HepG2 (cell line): ENCODE results near the gene SLC35F3.

Source experiments
- ARNTL ChIP-seq: sonication (generic); formaldehyde crosslinking; IDR thresholded peaks from 2 replicates; pipeline ENCODE4 v1.4.0; 2020; ENCODE audit warnings: mild to moderate bottlenecking, missing genetic modification reagents
- CREB1 ChIP-seq, 2 experiments: fragments of 450-650 bp in 1 of 2; IDR thresholded peaks; 2 replicates each; pipeline ENCODE4 v1.6.1; 2016 to 2017; ENCODE audit warnings: control low read depth in 1 of 2, mild to moderate bottlenecking in 1 of 2, missing compliant biosample characterization in 1 of 2, missing genetic modification characterization in 1 of 2
- EZH2 ChIP-seq: conservative IDR thresholded peaks from 2 replicates; pipeline ENCODE4 v1.6.1; 2012; ENCODE audit warnings: mild to moderate bottlenecking, low read depth, low read length, moderate library complexity
- GABPA ChIP-seq, 2 experiments: IDR thresholded peaks; 2 replicates each; pipeline ENCODE4 v1.6.1; 2011 to 2016; ENCODE audit warnings: low read depth in 2 of 2, low read length in 1 of 2, missing biosample characterization in 1 of 2, missing genetic modification characterization in 1 of 2
- GTF2F1 ChIP-seq: fragments of 150-350 bp; IDR thresholded peaks from 2 replicates; pipeline ENCODE4 v1.6.1; 2014; ENCODE audit warnings: low read length
- NCOR1 ChIP-seq: fragments of 200-600 bp; sonication (generic); IDR thresholded peaks from 2 replicates; pipeline ENCODE4 v1.7.0; 2017; ENCODE audit warnings: antibody characterized with exemption, low read length, borderline replicate concordance
- PCBP2 ChIP-seq: fragments of 200-400 bp; formaldehyde crosslinking; optimal IDR thresholded peaks from 2 replicates; pipeline ENCODE3; 2018; ENCODE audit warnings: low read length, low read depth; ENCODE audit not compliant: poor library complexity, severe bottlenecking
- SRSF1 ChIP-seq: fragments of 200-400 bp; formaldehyde crosslinking; optimal IDR thresholded peaks from 2 replicates; pipeline ENCODE3; 2017; ENCODE audit warnings: mild to moderate bottlenecking, low read depth, low read length, moderate library complexity
- ZSCAN20 ChIP-seq: sonication (generic); formaldehyde crosslinking; IDR thresholded peaks from 2 replicates; pipeline ENCODE4 v1.4.0; 2020; ENCODE audit warnings: missing genetic modification reagents, mild to moderate bottlenecking, borderline replicate concordance
- TF ChIP-seq, protein P1 (sequence below): sonication (generic); formaldehyde crosslinking; IDR thresholded peaks from 2 replicates; pipeline ENCODE4 v1.4.0; 2020; ENCODE audit warnings: missing genetic modification reagents, borderline replicate concordance
- TF ChIP-seq, protein P2 (sequence below): sonication (generic); formaldehyde crosslinking; IDR thresholded peaks from 2 replicates; pipeline ENCODE4 v1.5.0; 2020; ENCODE audit warnings: mild to moderate bottlenecking, missing genetic modification reagents, moderate library complexity
- TF ChIP-seq, protein P3 (sequence below): sonication (generic); formaldehyde crosslinking; IDR thresholded peaks from 2 replicates; pipeline ENCODE4 v1.8.0; 2022; ENCODE audit warnings: mild to moderate bottlenecking, missing genetic modification reagents

DNA sequence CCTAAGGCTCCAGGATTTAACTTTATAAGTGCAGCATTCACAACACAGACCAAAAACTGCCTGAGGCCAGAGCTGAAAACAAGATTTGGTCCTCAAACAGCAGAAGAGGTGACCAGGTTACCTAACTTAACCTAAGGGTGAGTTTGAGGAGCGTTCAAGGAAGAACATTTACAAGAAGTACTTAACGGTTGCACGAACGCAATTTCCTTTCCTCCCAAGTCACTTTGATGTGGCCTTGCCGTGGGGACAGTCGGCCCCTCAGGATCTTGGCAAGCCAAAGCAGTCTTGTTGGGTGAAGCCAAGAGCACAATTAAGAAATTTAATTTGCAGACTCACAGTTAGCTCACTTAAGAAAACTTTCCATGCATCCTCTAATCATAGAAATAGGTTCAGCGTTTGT is 266.1 kb downstream of the SLC35F3 start:
- TF ChIP-seq, protein P1, sequence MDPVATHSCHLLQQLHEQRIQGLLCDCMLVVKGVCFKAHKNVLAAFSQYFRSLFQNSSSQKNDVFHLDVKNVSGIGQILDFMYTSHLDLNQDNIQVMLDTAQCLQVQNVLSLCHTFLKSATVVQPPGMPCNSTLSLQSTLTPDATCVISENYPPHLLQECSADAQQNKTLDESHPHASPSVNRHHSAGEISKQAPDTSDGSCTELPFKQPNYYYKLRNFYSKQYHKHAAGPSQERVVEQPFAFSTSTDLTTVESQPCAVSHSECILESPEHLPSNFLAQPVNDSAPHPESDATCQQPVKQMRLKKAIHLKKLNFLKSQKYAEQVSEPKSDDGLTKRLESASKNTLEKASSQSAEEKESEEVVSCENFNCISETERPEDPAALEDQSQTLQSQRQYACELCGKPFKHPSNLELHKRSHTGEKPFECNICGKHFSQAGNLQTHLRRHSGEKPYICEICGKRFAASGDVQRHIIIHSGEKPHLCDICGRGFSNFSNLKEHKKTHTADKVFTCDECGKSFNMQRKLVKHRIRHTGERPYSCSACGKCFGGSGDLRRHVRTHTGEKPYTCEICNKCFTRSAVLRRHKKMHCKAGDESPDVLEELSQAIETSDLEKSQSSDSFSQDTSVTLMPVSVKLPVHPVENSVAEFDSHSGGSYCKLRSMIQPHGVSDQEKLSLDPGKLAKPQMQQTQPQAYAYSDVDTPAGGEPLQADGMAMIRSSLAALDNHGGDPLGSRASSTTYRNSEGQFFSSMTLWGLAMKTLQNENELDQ (CRISPR knock-in tag), result no peak
- TF ChIP-seq NCOR1, result no peak
- TF ChIP-seq EZH2, result no peak
- TF ChIP-seq GTF2F1, result no peak
- TF ChIP-seq SRSF1, result no peak
- TF ChIP-seq CREB1 (IDR thresholded peaks at IDR 0.05), result no peak
- TF ChIP-seq CREB1 (CRISPR knock-in tag; IDR thresholded peaks at IDR 0.05), result no peak
- no peak for TF ChIP-seq GABPA (IDR thresholded peaks at IDR 0.05; ENCODE audit: low read depth, low read length)
- no peak for TF ChIP-seq GABPA (CRISPR knock-in tag; IDR thresholded peaks at IDR 0.05; ENCODE audit: low read depth)
- TF ChIP-seq, protein P2, sequence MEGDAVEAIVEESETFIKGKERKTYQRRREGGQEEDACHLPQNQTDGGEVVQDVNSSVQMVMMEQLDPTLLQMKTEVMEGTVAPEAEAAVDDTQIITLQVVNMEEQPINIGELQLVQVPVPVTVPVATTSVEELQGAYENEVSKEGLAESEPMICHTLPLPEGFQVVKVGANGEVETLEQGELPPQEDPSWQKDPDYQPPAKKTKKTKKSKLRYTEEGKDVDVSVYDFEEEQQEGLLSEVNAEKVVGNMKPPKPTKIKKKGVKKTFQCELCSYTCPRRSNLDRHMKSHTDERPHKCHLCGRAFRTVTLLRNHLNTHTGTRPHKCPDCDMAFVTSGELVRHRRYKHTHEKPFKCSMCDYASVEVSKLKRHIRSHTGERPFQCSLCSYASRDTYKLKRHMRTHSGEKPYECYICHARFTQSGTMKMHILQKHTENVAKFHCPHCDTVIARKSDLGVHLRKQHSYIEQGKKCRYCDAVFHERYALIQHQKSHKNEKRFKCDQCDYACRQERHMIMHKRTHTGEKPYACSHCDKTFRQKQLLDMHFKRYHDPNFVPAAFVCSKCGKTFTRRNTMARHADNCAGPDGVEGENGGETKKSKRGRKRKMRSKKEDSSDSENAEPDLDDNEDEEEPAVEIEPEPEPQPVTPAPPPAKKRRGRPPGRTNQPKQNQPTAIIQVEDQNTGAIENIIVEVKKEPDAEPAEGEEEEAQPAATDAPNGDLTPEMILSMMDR (CRISPR knock-in tag), result no peak
- TF ChIP-seq, protein P3, sequence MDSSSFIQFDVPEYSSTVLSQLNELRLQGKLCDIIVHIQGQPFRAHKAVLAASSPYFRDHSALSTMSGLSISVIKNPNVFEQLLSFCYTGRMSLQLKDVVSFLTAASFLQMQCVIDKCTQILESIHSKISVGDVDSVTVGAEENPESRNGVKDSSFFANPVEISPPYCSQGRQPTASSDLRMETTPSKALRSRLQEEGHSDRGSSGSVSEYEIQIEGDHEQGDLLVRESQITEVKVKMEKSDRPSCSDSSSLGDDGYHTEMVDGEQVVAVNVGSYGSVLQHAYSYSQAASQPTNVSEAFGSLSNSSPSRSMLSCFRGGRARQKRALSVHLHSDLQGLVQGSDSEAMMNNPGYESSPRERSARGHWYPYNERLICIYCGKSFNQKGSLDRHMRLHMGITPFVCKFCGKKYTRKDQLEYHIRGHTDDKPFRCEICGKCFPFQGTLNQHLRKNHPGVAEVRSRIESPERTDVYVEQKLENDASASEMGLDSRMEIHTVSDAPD (CRISPR knock-in tag), result no peak
- no peak for TF ChIP-seq ZSCAN20 (CRISPR knock-in tag)
- no peak for TF ChIP-seq PCBP2
- no peak for TF ChIP-seq ARNTL (CRISPR knock-in tag)
